ENCODE data around the gene GALNT15. TPM values are rescaled to one million over a fixed set of nuclear protein-coding genes. Genes with fewer than 3 reads are reported as not detected.

GALNT15 gene
- total RNA-seq, 1 experiment from 2014 or later, result not detected

GRCh38 chr3:16191591-16191990, 17.1 kb downstream of the GALNT15 start:
- intact Hi-C loops (cut with micrococcal nuclease; ENCODE audit: unreplicated experiment), result no loop called here
- no peaks in the 10 kb centered on the region for H3K79me2 ChIP-seq (ENCODE audit: low read depth)
- H4K20me1 ChIP-seq (ENCODE audit: insufficient read depth), result no peaks in the 10 kb centered on the region
- TF ChIP-seq CTCF (conservative IDR thresholded peaks at IDR 0.05), result no peak
- TF ChIP-seq EZH2 (IDR thresholded peaks at IDR 0.05; ENCODE audit: low read depth), result no peak
- 0 out of 2 replicates have a peak, but pooled peaks cover 2% of the 10 kb centered on the region for H3K9me3 ChIP-seq (ENCODE audit: insufficient read depth, low read depth)
- no peaks in the 10 kb centered on the region for H3K4me1 ChIP-seq (replicated peaks; ENCODE audit: insufficient read depth)
- CTCF ChIA-PET, result no interaction called here
- no peak overlapping the region for H3K27ac ChIP-seq
- no peak overlapping the region for H3K4me2 ChIP-seq
- POLR2A ChIA-PET (ENCODE audit: unreplicated experiment), result no interaction called here
- no peak overlapping the region for H2AFZ ChIP-seq
- no peaks in the 10 kb centered on the region for H3K36me3 ChIP-seq (ENCODE audit: low read depth)
- H3K27me3 ChIP-seq (ENCODE audit: insufficient read depth, low read depth), result 0 out of 2 replicates have a peak, but pooled peaks cover 4% of the 10 kb centered on the region
- BruUV-seq (replicated peaks), result no TSS peak
- no peak for DNase-seq
- no peak overlapping the region for H3K4me3 ChIP-seq
- H3F3A ChIP-seq (ENCODE audit: insufficient read depth, low read depth), result no peaks in the 10 kb centered on the region
- H3K9me2 ChIP-seq (ENCODE audit: insufficient read depth), result no peaks in the 10 kb centered on the region

- no peak for TF ChIP-seq CTCF (conservative IDR thresholded peaks at IDR 0.05)
- H3K79me2 ChIP-seq (ENCODE audit: low read depth), result no peaks in the 10 kb centered on the region
- 0 out of 2 replicates have a peak, but pooled peaks cover 2% of the 10 kb centered on the region for H3K9me3 ChIP-seq (ENCODE audit: insufficient read depth, low read depth)
- POLR2A ChIA-PET (ENCODE audit: unreplicated experiment), result no interaction called here
- no TSS peak for BruUV-seq (replicated peaks)
- DNase-seq, result no peak
- H2AFZ ChIP-seq, result no peak overlapping the region
- H3K4me1 ChIP-seq (replicated peaks; ENCODE audit: insufficient read depth), result no peaks in the 10 kb centered on the region
- intact Hi-C loops (cut with micrococcal nuclease; ENCODE audit: unreplicated experiment), result no loop called here
- no peak overlapping the region for H3K4me3 ChIP-seq
- 0 out of 2 replicates have a peak, but pooled peaks cover 4% of the 10 kb centered on the region for H3K27me3 ChIP-seq (ENCODE audit: insufficient read depth, low read depth)
- H3K9me2 ChIP-seq (ENCODE audit: insufficient read depth), result no peaks in the 10 kb centered on the region
- H3F3A ChIP-seq (ENCODE audit: insufficient read depth, low read depth), result no peaks in the 10 kb centered on the region
- no peak overlapping the region for H3K4me2 ChIP-seq
- no peak overlapping the region for H3K27ac ChIP-seq
- no peaks in the 10 kb centered on the region for H3K36me3 ChIP-seq (ENCODE audit: low read depth)
- CTCF ChIA-PET, result no interaction called here
- H4K20me1 ChIP-seq (ENCODE audit: insufficient read depth), result no peaks in the 10 kb centered on the region
Measured at GRCh38 chr3:16192176-16192811, 17.8 kb downstream of the GALNT15 start.

GRCh38 chr3:16198427-16198826, 23.9 kb downstream of the GALNT15 start:
- ChIA-PET POLR2A (ENCODE audit: unreplicated experiment) (no interaction called here), CTCF (no interaction called here)
- H3K27me3 ChIP-seq (ENCODE audit: insufficient read depth, low read depth), result no peaks in the 10 kb centered on the region
- H4K20me1 ChIP-seq (ENCODE audit: insufficient read depth), result no peaks in the 10 kb centered on the region
- no peak for DNase-seq
- H3K27ac ChIP-seq, result no peak overlapping the region
- no peak overlapping the region for H3K4me2 ChIP-seq
- no peak for TF ChIP-seq EZH2 (IDR thresholded peaks at IDR 0.05; ENCODE audit: low read depth)
- TF ChIP-seq CTCF (conservative IDR thresholded peaks at IDR 0.05), result no peak
- intact Hi-C loops (cut with micrococcal nuclease; ENCODE audit: unreplicated experiment), result no loop called here
- BruUV-seq (replicated peaks), result no TSS peak
- no peak overlapping the region for H2AFZ ChIP-seq
- H3F3A ChIP-seq (ENCODE audit: insufficient read depth, low read depth), result no peaks in the 10 kb centered on the region
- H3K4me1 ChIP-seq (replicated peaks; ENCODE audit: insufficient read depth), result no peaks in the 10 kb centered on the region
- no peak overlapping the region for H3K4me3 ChIP-seq
- no peaks in the 10 kb centered on the region for H3K9me2 ChIP-seq (ENCODE audit: insufficient read depth)
- H3K79me2 ChIP-seq (ENCODE audit: low read depth), result no peaks in the 10 kb centered on the region
- H3K9me3 ChIP-seq (ENCODE audit: insufficient read depth, low read depth), result no peaks in the 10 kb centered on the region
- H3K36me3 ChIP-seq (ENCODE audit: low read depth), result no peaks in the 10 kb centered on the region
